Measurements from ENCODE around the gene STAG3.

- TF ChIP-seq EZH2 (IDR thresholded peaks at IDR 0.05; ENCODE audit: borderline replicate concordance, insufficient read depth, low read depth, low read length, poor library complexity, severe bottlenecking) (peak; percentile 65), CTCF (IDR thresholded peaks at IDR 0.05) (no peak)
Measured at GRCh38 chr7:100171840-100172239, 5.9 kb upstream of the STAG3 start.
